A673 (cell line): ENCODE measurements around the gene PLET1.
"Not testable (repeated sequence)": the region's sequence is repeated elsewhere in the genome, so short reads cannot be mapped to it uniquely, and the experiment has no call there.

Experiments
- EZH2 ChIP-seq: fragments of 200-600 bp; sonication (generic); IDR thresholded peaks from 2 replicates; pipeline ENCODE4 v1.6.1; 2017; ENCODE audit warnings: borderline replicate concordance, low read depth, mild to moderate bottlenecking, mixed read lengths, antibody characterized with exemption, low read length; ENCODE audit not compliant: poor library complexity, severe bottlenecking
- TF ChIP-seq, protein P1 (sequence below): fragments of 300-800, 200-600 bp; sonication (generic); conservative IDR thresholded peaks from 2 replicates; pipeline ENCODE4 v1.5.1; 2017; ENCODE audit warnings: low read depth, mild to moderate bottlenecking, antibody characterized with exemption, low read length, moderate library complexity, mixed read lengths

DNA sequence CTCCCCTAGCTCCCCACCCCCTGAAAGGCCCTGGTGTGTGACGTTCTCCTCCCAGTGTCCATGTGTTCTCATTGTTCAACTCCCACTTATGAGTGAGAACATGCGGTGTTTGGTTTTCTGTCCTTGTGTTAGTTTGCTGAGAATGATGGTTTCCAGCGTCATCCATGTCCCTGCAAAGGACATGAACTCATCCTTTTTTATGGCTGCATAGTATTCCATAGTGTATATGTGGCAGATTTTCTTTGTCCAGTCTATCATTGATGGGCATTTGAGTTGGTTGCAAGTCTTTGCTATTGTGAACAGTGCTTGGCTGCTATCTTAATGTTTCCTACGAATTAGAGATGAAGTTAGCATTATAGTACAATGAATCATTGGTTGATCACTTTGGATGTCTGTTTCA, 61.6 kb downstream of the PLET1 start:
- TF ChIP-seq EZH2, result not testable (repeated sequence)
- TF ChIP-seq, protein P1, sequence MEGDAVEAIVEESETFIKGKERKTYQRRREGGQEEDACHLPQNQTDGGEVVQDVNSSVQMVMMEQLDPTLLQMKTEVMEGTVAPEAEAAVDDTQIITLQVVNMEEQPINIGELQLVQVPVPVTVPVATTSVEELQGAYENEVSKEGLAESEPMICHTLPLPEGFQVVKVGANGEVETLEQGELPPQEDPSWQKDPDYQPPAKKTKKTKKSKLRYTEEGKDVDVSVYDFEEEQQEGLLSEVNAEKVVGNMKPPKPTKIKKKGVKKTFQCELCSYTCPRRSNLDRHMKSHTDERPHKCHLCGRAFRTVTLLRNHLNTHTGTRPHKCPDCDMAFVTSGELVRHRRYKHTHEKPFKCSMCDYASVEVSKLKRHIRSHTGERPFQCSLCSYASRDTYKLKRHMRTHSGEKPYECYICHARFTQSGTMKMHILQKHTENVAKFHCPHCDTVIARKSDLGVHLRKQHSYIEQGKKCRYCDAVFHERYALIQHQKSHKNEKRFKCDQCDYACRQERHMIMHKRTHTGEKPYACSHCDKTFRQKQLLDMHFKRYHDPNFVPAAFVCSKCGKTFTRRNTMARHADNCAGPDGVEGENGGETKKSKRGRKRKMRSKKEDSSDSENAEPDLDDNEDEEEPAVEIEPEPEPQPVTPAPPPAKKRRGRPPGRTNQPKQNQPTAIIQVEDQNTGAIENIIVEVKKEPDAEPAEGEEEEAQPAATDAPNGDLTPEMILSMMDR, result not testable (repeated sequence)
